ENCODE measurements around the gene SETD7.
"Not testable (repeated sequence)": the region's sequence is repeated elsewhere in the genome, so short reads cannot be mapped to it uniquely, and the experiment has no call there.

The SETD7 gene

DNA sequence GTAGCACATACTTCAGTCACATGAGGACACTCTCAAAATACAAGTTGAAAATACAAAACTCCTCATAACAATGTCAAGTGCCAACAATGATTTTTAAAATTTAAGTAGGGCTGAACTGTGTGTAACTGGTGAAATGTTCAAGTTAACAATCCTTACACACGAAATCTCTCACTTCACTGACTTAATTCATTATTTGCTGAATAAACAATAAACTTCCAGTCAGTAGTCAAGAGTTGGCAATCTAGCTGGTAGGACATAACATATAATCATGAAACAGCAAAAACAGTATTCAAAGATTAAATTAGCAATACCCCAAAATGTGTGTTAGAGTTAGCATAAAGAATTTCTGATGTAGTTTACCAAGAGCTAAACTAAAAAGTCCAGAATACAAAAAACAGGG is 104.0 kb downstream of the SETD7 start:
- no peaks in the 10 kb centered on the region for H3K9me2 ChIP-seq (replicated peaks; ENCODE audit: control insufficient read depth, low read length)
- peaks cover 8% of the 10 kb centered on the region; the same call in 1 of the 2 replicates for H3F3A ChIP-seq (ENCODE audit: control insufficient read depth, insufficient read depth)
- H3K27ac ChIP-seq (ENCODE audit: low read depth, low read length) = no peak overlapping the region
- H3K9me3 ChIP-seq (ENCODE audit: control insufficient read depth, insufficient read depth, low read length) = no peaks in the 10 kb centered on the region
- no peaks in the 10 kb centered on the region for H4K20me1 ChIP-seq (ENCODE audit: control insufficient read depth, insufficient read depth, low read depth, low read length)
- H3K4me1 ChIP-seq (ENCODE audit: control insufficient read depth, low read length) = peaks cover 37% of the 10 kb centered on the region
- H3K4me3 ChIP-seq (ENCODE audit: low read length) = peak overlapping the region; percentile 98
- H3K27me3 ChIP-seq (ENCODE audit: control insufficient read depth, low read length) = no peaks in the 10 kb centered on the region
- peaks cover 48% of the 10 kb centered on the region for H3K79me2 ChIP-seq (ENCODE audit: control insufficient read depth, low read length)
- TF ChIP-seq, protein P1, sequence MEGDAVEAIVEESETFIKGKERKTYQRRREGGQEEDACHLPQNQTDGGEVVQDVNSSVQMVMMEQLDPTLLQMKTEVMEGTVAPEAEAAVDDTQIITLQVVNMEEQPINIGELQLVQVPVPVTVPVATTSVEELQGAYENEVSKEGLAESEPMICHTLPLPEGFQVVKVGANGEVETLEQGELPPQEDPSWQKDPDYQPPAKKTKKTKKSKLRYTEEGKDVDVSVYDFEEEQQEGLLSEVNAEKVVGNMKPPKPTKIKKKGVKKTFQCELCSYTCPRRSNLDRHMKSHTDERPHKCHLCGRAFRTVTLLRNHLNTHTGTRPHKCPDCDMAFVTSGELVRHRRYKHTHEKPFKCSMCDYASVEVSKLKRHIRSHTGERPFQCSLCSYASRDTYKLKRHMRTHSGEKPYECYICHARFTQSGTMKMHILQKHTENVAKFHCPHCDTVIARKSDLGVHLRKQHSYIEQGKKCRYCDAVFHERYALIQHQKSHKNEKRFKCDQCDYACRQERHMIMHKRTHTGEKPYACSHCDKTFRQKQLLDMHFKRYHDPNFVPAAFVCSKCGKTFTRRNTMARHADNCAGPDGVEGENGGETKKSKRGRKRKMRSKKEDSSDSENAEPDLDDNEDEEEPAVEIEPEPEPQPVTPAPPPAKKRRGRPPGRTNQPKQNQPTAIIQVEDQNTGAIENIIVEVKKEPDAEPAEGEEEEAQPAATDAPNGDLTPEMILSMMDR (IDR thresholded peaks at IDR 0.05; ENCODE audit: low read depth, low read length, poor library complexity, severe bottlenecking) = no peak
- no peak for TF ChIP-seq EZH2phosphoT487 (IDR thresholded peaks at IDR 0.05; ENCODE audit: borderline replicate concordance, low read length)
- H3K36me3 ChIP-seq (ENCODE audit: control insufficient read depth, low read length) = peaks cover 12% of the 10 kb centered on the region
- H3K4me2 ChIP-seq (ENCODE audit: low read length) = peak overlapping the region; percentile 97

DNA sequence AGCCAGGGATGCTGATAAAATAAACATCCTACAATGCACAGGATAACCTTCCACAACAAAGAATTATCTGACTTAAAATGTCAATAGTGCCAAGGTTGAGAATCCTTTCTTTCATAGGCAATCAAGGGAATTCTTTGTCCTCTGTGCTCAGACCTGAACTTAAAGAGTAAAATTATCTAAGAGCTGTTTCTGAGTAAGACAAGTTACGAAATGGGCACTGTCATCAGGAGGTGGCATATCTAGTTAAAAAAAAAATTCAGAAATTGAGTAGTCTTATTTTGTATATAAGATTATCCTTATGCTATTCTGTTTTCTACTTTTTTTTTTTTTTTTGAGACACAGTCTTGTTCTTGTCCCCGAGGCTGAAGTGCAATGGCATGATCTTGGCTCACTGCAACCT is 105.4 kb downstream of the SETD7 start:
- Histone ChIP-seq H3F3A (ENCODE audit: control insufficient read depth, insufficient read depth) (peaks cover 8% of the 10 kb centered on the region; the same call in 1 of the 2 replicates), H3K79me2 (ENCODE audit: control insufficient read depth, low read length) (peaks cover 33% of the 10 kb centered on the region), H3K4me2 (ENCODE audit: low read length) (no peak overlapping the region), H3K27ac (ENCODE audit: low read depth, low read length) (no peak overlapping the region), H3K4me3 (ENCODE audit: low read length) (no peak overlapping the region), H3K4me1 (ENCODE audit: control insufficient read depth, low read length) (peaks cover 23% of the 10 kb centered on the region), H3K9me3 (ENCODE audit: control insufficient read depth, insufficient read depth, low read length) (no peaks in the 10 kb centered on the region), H3K27me3 (ENCODE audit: control insufficient read depth, low read length) (no peaks in the 10 kb centered on the region), H3K9me2 (replicated peaks; ENCODE audit: control insufficient read depth, low read length) (no peaks in the 10 kb centered on the region), H3K36me3 (ENCODE audit: control insufficient read depth, low read length) (peaks cover 12% of the 10 kb centered on the region), H4K20me1 (ENCODE audit: control insufficient read depth, insufficient read depth, low read depth, low read length) (no peaks in the 10 kb centered on the region)
- TF ChIP-seq, protein P1 (IDR thresholded peaks at IDR 0.05; ENCODE audit: low read depth, low read length, poor library complexity, severe bottlenecking) = no peak
- no peak for TF ChIP-seq EZH2phosphoT487 (IDR thresholded peaks at IDR 0.05; ENCODE audit: borderline replicate concordance, low read length)

DNA sequence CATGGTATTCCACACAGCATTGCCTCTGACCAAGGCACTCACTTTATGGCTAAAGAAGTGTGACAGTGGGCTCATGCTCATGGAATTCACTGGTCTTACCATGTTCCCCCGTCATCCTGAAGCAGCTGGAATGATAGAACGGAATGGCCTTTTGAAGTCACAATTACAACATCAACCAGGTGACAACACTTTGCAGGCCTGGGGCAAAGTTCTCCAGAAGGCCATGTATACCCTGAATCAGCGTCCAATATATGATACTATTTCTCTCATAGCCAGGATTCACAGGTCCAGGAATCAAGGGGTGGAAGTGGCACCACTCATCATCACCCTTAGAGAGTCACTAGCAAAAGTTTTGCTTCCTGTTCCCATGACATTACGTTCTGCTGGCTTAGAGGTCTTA is 108.9 kb downstream of the SETD7 start:
- not testable (repeated sequence) for H3K9me2 ChIP-seq (replicated peaks; ENCODE audit: control insufficient read depth, low read length); H3K9me3 ChIP-seq (ENCODE audit: control insufficient read depth, insufficient read depth, low read length); H3K4me3 ChIP-seq (ENCODE audit: low read length); H3K27me3 ChIP-seq (ENCODE audit: control insufficient read depth, low read length); H3K79me2 ChIP-seq (ENCODE audit: control insufficient read depth, low read length); H3K4me1 ChIP-seq (ENCODE audit: control insufficient read depth, low read length); H4K20me1 ChIP-seq (ENCODE audit: control insufficient read depth, insufficient read depth, low read depth, low read length); H3F3A ChIP-seq (ENCODE audit: control insufficient read depth, insufficient read depth); H3K4me2 ChIP-seq (ENCODE audit: low read length); H3K27ac ChIP-seq (ENCODE audit: low read depth, low read length); H3K36me3 ChIP-seq (ENCODE audit: control insufficient read depth, low read length)
